ENCODE results near the gene CC2D1A. TPM values are rescaled to one million over a fixed set of nuclear protein-coding genes. Genes with fewer than 3 reads are reported as not detected.

CC2D1A gene
- total and polyA plus RNA-seq, 2 experiments from 2014 or later: 23.1 to 39.7 TPM

DNA sequence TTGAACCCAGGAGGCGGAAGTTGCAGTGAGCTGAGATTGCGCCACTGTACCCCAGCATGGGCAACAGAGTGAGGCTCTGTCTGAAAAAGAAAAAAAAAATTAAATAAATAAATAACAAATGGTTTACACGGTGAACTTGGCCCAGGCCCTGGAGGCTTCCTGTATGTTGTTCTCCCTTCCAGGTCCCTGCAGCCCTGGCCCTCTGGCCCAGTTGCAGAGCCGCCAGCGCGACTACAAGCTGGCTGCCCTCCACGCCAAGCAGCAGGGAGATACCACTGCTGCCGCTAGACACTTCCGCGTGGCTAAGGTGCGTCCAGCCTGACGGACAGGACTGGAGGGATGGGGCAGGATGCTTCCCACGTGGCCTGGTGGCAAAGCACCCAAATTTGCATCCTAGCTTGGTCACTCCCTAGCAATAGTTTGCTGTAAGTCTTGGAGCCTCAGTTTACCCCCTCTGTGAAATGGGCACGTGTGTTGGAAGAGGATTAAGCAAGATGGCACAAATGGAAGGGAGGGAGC is 11.9 kb downstream of the CC2D1A start:
- Histone ChIP-seq H3K4me3 (no peak overlapping the region), H3K4me1 (ENCODE audit: insufficient read depth) (no peaks in the 10 kb centered on the region), H4K20me1 (replicated peaks; ENCODE audit: insufficient read depth) (peaks cover 4% of the 10 kb centered on the region), H2AFZ (no peak overlapping the region), H3K4me2 (no peak overlapping the region), H3K36me3 (ENCODE audit: insufficient read depth) (peaks cover 11% of the 10 kb centered on the region), H3K9me2 (ENCODE audit: insufficient read depth) (no peaks in the 10 kb centered on the region), H3F3A (replicated peaks; ENCODE audit: low read depth) (no peaks in the 10 kb centered on the region), H3K79me2 (replicated peaks; ENCODE audit: insufficient read depth) (no peaks in the 10 kb centered on the region), H3K27ac (ENCODE audit: low read depth) (no peak overlapping the region), H3K27me3 (ENCODE audit: insufficient read depth) (no peaks in the 10 kb centered on the region)
- Mint-ChIP-seq H3K9me3 (peaks cover 9% of the 10 kb centered on the region; the same call in 2 of the 3 replicates), H3K4me1 (no peaks in the 10 kb centered on the region), H3K4me3 (no peak overlapping the region), H3K27me3 (ENCODE audit: insufficient read depth, low read depth, poor library complexity) (peaks cover 10% of the 10 kb centered on the region), H3K27ac (no peak overlapping the region), H3K36me3 (ENCODE audit: low read depth) (peaks cover 62% of the 10 kb centered on the region)
- no peak for ATAC-seq
- DNase-seq (ENCODE audit: low spot score): no peak
- no peak for TF ChIP-seq JUNB (IDR thresholded peaks at IDR 0.05; ENCODE audit: unreplicated experiment)
- TF ChIP-seq EZH2phosphoT487 (IDR thresholded peaks at IDR 0.05; ENCODE audit: unreplicated experiment): no peak

DNA sequence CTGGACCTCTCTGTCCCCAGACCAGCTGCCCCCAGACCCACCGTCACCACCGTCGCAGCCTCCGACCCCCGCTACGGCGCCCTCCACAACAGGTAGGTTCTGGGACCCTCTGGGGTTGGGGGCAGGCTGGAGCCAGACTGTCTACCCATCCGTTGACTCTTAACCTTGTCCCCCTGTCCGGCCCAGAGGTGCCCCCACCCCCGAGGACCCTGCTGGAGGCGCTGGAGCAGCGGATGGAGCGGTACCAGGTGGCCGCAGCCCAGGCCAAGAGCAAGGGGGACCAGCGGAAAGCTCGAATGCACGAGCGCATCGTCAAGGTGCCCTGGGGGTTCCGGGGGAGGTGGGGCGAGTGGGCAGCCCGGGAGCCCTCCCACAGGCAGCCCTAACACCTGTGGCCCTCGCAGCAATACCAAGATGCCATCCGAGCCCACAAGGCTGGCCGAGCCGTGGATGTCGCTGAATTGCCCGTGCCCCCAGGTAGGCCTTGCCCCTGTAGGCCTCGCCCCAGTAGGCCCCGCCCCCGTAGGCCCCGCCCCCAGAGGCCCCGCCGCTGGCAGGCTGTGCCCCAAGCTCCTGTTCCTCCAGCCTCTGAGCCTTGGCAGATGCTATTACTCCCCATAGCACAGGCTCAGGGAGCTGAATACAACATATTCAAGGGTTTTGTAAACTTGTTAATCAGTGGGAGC is 12.9 kb downstream of the CC2D1A start:
- peaks cover 9% of the 10 kb centered on the region; the same call in 2 of the 3 replicates for H3K9me3 Mint-ChIP-seq

More for the DNA sequence above, 12.9 kb downstream of the CC2D1A start:
- Histone ChIP-seq H3F3A (replicated peaks; ENCODE audit: low read depth) (no peaks in the 10 kb centered on the region), H3K27me3 (ENCODE audit: insufficient read depth) (no peaks in the 10 kb centered on the region), H3K36me3 (ENCODE audit: insufficient read depth) (peaks cover 11% of the 10 kb centered on the region), H2AFZ (no peak overlapping the region), H3K79me2 (replicated peaks; ENCODE audit: insufficient read depth) (no peaks in the 10 kb centered on the region), H3K4me2 (no peak overlapping the region), H3K4me3 (no peak overlapping the region), H4K20me1 (replicated peaks; ENCODE audit: insufficient read depth) (peaks cover 4% of the 10 kb centered on the region), H3K9me2 (ENCODE audit: insufficient read depth) (no peaks in the 10 kb centered on the region), H3K4me1 (ENCODE audit: insufficient read depth) (no peaks in the 10 kb centered on the region), H3K27ac (ENCODE audit: low read depth) (no peak overlapping the region)
- Mint-ChIP-seq H3K27ac (no peak overlapping the region), H3K36me3 (ENCODE audit: low read depth) (peaks cover 63% of the 10 kb centered on the region), H3K4me1 (no peaks in the 10 kb centered on the region), H3K27me3 (ENCODE audit: insufficient read depth, low read depth, poor library complexity) (peaks cover 5% of the 10 kb centered on the region), H3K4me3 (no peak overlapping the region)
- TF ChIP-seq POLR2AphosphoS5 (IDR thresholded peaks at IDR 0.05; ENCODE audit: low read depth) (no peak), REST (IDR thresholded peaks at IDR 0.05; ENCODE audit: unreplicated experiment) (no peak), ZNF462 (CRISPR knock-in tag; IDR thresholded peaks at IDR 0.05) (no peak)
- TF ChIP-seq, protein P1, sequence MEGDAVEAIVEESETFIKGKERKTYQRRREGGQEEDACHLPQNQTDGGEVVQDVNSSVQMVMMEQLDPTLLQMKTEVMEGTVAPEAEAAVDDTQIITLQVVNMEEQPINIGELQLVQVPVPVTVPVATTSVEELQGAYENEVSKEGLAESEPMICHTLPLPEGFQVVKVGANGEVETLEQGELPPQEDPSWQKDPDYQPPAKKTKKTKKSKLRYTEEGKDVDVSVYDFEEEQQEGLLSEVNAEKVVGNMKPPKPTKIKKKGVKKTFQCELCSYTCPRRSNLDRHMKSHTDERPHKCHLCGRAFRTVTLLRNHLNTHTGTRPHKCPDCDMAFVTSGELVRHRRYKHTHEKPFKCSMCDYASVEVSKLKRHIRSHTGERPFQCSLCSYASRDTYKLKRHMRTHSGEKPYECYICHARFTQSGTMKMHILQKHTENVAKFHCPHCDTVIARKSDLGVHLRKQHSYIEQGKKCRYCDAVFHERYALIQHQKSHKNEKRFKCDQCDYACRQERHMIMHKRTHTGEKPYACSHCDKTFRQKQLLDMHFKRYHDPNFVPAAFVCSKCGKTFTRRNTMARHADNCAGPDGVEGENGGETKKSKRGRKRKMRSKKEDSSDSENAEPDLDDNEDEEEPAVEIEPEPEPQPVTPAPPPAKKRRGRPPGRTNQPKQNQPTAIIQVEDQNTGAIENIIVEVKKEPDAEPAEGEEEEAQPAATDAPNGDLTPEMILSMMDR (conservative IDR thresholded peaks at IDR 0.05; ENCODE audit: low read depth in 2 of 2): no peak
- ATAC-seq (peak; percentile 82), DNase-seq (ENCODE audit: low spot score) (peak; percentile 50)
